ENCODE data around the gene PPP1R14C.
"Not testable (repeated sequence)": the region's sequence is repeated elsewhere in the genome, so short reads cannot be mapped to it uniquely, and the experiment has no call there.

The PPP1R14C gene

GRCh38 chr6:150134280-150134920 is 8.4 kb upstream of the PPP1R14C start:
- TF ChIP-seq CTCF (IDR thresholded peaks at IDR 0.05; ENCODE audit: low read length, missing control alignments), result no peak
- no peak for DNase-seq (ENCODE audit: low read depth)

GRCh38 chr6:150137711-150138110 is 5.1 kb upstream of the PPP1R14C start:
- not testable (repeated sequence) for DNase-seq (ENCODE audit: low read depth); H3K4me3 ChIP-seq (replicated peaks; ENCODE audit: low read depth, low read length)

More at GRCh38 chr6:150134280-150134920, 8.4 kb upstream of the PPP1R14C start:
- no peak overlapping the region for H3K4me3 ChIP-seq (replicated peaks; ENCODE audit: low read depth, low read length)

- no peak overlapping the region for H3K4me3 ChIP-seq (replicated peaks; ENCODE audit: low read depth, low read length)
- no peak for TF ChIP-seq CTCF (IDR thresholded peaks at IDR 0.05; ENCODE audit: low read length, missing control alignments)
- DNase-seq (ENCODE audit: low read depth), result no peak
Measured at GRCh38 chr6:150138638-150139037, 4.2 kb upstream of the PPP1R14C start.

GRCh38 chr6:150139533-150139932 is 3.3 kb upstream of the PPP1R14C start:
- DNase-seq (ENCODE audit: low read depth), result no peak
- TF ChIP-seq CTCF (IDR thresholded peaks at IDR 0.05; ENCODE audit: low read length, missing control alignments), result no peak
- H3K4me3 ChIP-seq (replicated peaks; ENCODE audit: low read depth, low read length), result no peak overlapping the region

GRCh38 chr6:150140236-150140969 is 2.4 kb upstream of the PPP1R14C start:
- TF ChIP-seq CTCF (IDR thresholded peaks at IDR 0.05; ENCODE audit: low read length, missing control alignments), result no peak
- no peak for DNase-seq (ENCODE audit: low read depth)
- no peak overlapping the region for H3K4me3 ChIP-seq (replicated peaks; ENCODE audit: low read depth, low read length)

GRCh38 chr6:150142097-150142669 is 661 bp upstream of the PPP1R14C start:
- TF ChIP-seq CTCF (IDR thresholded peaks at IDR 0.05; ENCODE audit: low read length, missing control alignments), result no peak
- no peak overlapping the region for H3K4me3 ChIP-seq (replicated peaks; ENCODE audit: low read depth, low read length)
- peak; percentile 20 for DNase-seq (ENCODE audit: low read depth)

GRCh38 chr6:150143516-150144293 is 861 bp downstream of the PPP1R14C start:
- no peak overlapping the region for H3K4me3 ChIP-seq (replicated peaks; ENCODE audit: low read depth, low read length)
- TF ChIP-seq CTCF (IDR thresholded peaks at IDR 0.05; ENCODE audit: low read length, missing control alignments), result no peak
- DNase-seq (ENCODE audit: low read depth), result no peak

Data from fibroblast of pulmonary artery (primary cell).